Measurements from ENCODE around the gene FBXL3. TPM values are rescaled to one million over a fixed set of nuclear protein-coding genes. Genes with fewer than 3 reads are reported as not detected.

The FBXL3 gene
- total and polyA plus RNA-seq, 2 of the 13 experiments (the other 11 are each of a cell fraction or from before 2014, with no cell fraction given) = 11.5 to 18.5 TPM

GRCh38 chr13:76982061-76982460 lies 44.9 kb downstream of the FBXL3 start (continued):
- TF ChIP-seq FOXP1 (IDR thresholded peaks at IDR 0.05) (no peak), FOXP1 (CRISPR knock-in tag; IDR thresholded peaks at IDR 0.05) (peak; percentile 49; the same call in 1 of the 2 replicates), ZNF552 (CRISPR knock-in tag; IDR thresholded peaks at IDR 0.05; ENCODE audit: borderline replicate concordance) (no peak), SAP130 (CRISPR knock-in tag; IDR thresholded peaks at IDR 0.05; ENCODE audit: low read depth) (peak; percentile 78), FOXO1 (CRISPR knock-in tag; IDR thresholded peaks at IDR 0.05) (peak; percentile 56; the same call in 1 of the 2 replicates), ZNF17 (CRISPR knock-in tag; IDR thresholded peaks at IDR 0.05) (no peak), MIER3 (CRISPR knock-in tag; IDR thresholded peaks at IDR 0.05; ENCODE audit: borderline replicate concordance) (0 out of 2 replicates have a peak, but pooled peaks have one; percentile 22), GABPA (IDR thresholded peaks at IDR 0.05; ENCODE audit: low read depth, low read length) (no peak), GABPA (CRISPR knock-in tag; IDR thresholded peaks at IDR 0.05; ENCODE audit: low read depth) (0 out of 2 replicates have a peak, but pooled peaks have one; percentile 9), MEF2D (CRISPR knock-in tag; IDR thresholded peaks at IDR 0.05) (0 out of 2 replicates have a peak, but pooled peaks have one; percentile 43), ZNF136 (CRISPR knock-in tag; IDR thresholded peaks at IDR 0.05; ENCODE audit: low read depth) (no peak), RARA (CRISPR knock-in tag; IDR thresholded peaks at IDR 0.05) (peak; percentile 45; the same call in 1 of the 2 replicates), ZNF33A (CRISPR knock-in tag; IDR thresholded peaks at IDR 0.05; ENCODE audit: borderline replicate concordance) (0 out of 2 replicates have a peak, but pooled peaks have one; percentile 48), HIVEP1 (CRISPR knock-in tag; IDR thresholded peaks at IDR 0.05) (no peak), KDM5B (CRISPR knock-in tag; IDR thresholded peaks at IDR 0.05; ENCODE audit: borderline replicate concordance) (no peak)

- no peak overlapping the region for H3K9ac ChIP-seq (ENCODE audit: insufficient read depth, low read depth, low read length)
- no peaks in the 10 kb centered on the region for H3K79me2 ChIP-seq (ENCODE audit: insufficient read depth, low read length)
- peaks cover 0 to 23% of the 10 kb centered on the region in 2 experiments; a peak in 2 of 5 replicates for H3K27me3 ChIP-seq (ENCODE audit: control insufficient read depth in 1 of 2, insufficient read depth in 2 of 2, low read length in 2 of 2)
- H3K27ac ChIP-seq (ENCODE audit: extremely low read length, insufficient read depth, low read length) = no peak overlapping the region
- H4K20me1 ChIP-seq (ENCODE audit: insufficient read depth, low read length) = no peaks in the 10 kb centered on the region
- intact Hi-C loops (cut with micrococcal nuclease; ENCODE audit: unreplicated experiment) (loop anchor here (1.0 kb wide), 1 partner anchor 22 kb away; no protein-coding TSS in a partner anchor), in situ Hi-C loops (cut with HindIII; ENCODE audit: extremely low pct_ligation_motif_present, low pct_unique_long_range_greater_than_20kb) (no loop called here)
- ATAC-seq = peak; percentile 99
- no peaks in the 10 kb centered on the region for H3K9me3 ChIP-seq (ENCODE audit: low read length)
- BruUV-seq (replicated peaks) = no TSS peak
- no peak for FAIRE-seq
- H2AFZ ChIP-seq (ENCODE audit: low read length) = no peak overlapping the region
- H3K4me2 ChIP-seq (ENCODE audit: low read depth, low read length) = peak overlapping the region; percentile 61
- H3K36me3 ChIP-seq (replicated peaks in 1 of 2; ENCODE audit: control insufficient read depth in 1 of 2, insufficient read depth in 2 of 2, low read length in 2 of 2) = no peaks in the 10 kb centered on the region
- DNase-seq (ENCODE audit: low spot score) = peak; percentile 43
- peak overlapping the region; percentile 26 to 66 (median 36); a peak in 2 of 6 replicates for H3K4me3 ChIP-seq (replicated peaks in 1 of 3; ENCODE audit: insufficient read depth in 1 of 3, low read depth in 2 of 3, low read length in 3 of 3)
- ChIA-PET POLR2A (interaction anchor here (1.4 kb wide), 1 partner anchor 11 kb away, joined by 4 read pairs; the partner anchor contains the start of gene CLN5), CTCF (ENCODE audit: low intra/inter-chr PET ratio, low total read pairs) (interaction anchor here (1.5 kb wide), 1 partner anchor 22 kb away, joined by 10 read pairs; no protein-coding TSS in a partner anchor)
- 5% methylated on average over 31 of the region's 34 CpGs for WGBS (ENCODE audit: low lambda C conversion rate)
- H3K4me1 ChIP-seq (ENCODE audit: insufficient read depth, low read length) = peaks cover 30% of the 10 kb centered on the region
- TF ChIP-seq SALL1 (CRISPR knock-in tag; IDR thresholded peaks at IDR 0.05) = peak; percentile 63
- TF ChIP-seq ZNF710 (CRISPR knock-in tag; IDR thresholded peaks at IDR 0.05; ENCODE audit: borderline replicate concordance) = no peak
- peak; percentile 30; the same call in 1 of the 2 replicates for TF ChIP-seq PAXIP1 (CRISPR knock-in tag; conservative IDR thresholded peaks at IDR 0.05)
- peak; percentile 47 for TF ChIP-seq MAX (IDR thresholded peaks at IDR 0.05)
Observed at GRCh38 chr13:76980075-76980718, 46.8 kb downstream of the FBXL3 start.

All from HepG2 (cell line).